SK-N-SH treated with all-trans-retinoic acid at 6 μM for 48 hours (cell line): Measurements from ENCODE around the gene EIF3B.
"Not testable (repeated sequence)": the region's sequence is repeated elsewhere in the genome, so short reads cannot be mapped to it uniquely, and the experiment has no call there.

Experiments
- ATAC-seq: fragments of 200-7000 bp; cut with Tn5 transposase; 3 replicates; pipeline ENCODE4 v1.9.1; 2020; ENCODE audit warnings: mild to moderate bottlenecking, moderate library complexity
- ARNTL ChIP-seq: fragments of 450-650 bp; formaldehyde crosslinking; IDR thresholded peaks from 2 replicates; pipeline ENCODE4 v1.5.0; 2020; ENCODE audit warnings: low read depth, mild to moderate bottlenecking, moderate library complexity, borderline replicate concordance
- BACH2 ChIP-seq: fragments of 250-450 bp; sonication (Bioruptor Pico); IDR thresholded peaks from 2 replicates; pipeline ENCODE4 v1.9.0; 2021; ENCODE audit warnings: mild to moderate bottlenecking, borderline replicate concordance
- CREB5 ChIP-seq: fragments of 250-450 bp; sonication (Bioruptor Pico); IDR thresholded peaks from 2 replicates; pipeline ENCODE4 v1.5.1; 2020; ENCODE audit warnings: low read depth, mild to moderate bottlenecking, moderate library complexity
- CSDC2 ChIP-seq: fragments of 250-450 bp; sonication (Bioruptor Pico); IDR thresholded peaks from 2 replicates; pipeline ENCODE4 v1.5.0; 2020; ENCODE audit warnings: mild to moderate bottlenecking, moderate library complexity
- CSRNP3 ChIP-seq: fragments of 250-450 bp; sonication (Bioruptor Pico); IDR thresholded peaks from 2 replicates; pipeline ENCODE4 v1.5.1; 2021; ENCODE audit warnings: mild to moderate bottlenecking, moderate library complexity
- ESRRG ChIP-seq: fragments of 250-450 bp; sonication (Bioruptor Pico); IDR thresholded peaks from 2 replicates; pipeline ENCODE4 v1.6.1; 2021; ENCODE audit warnings: mild to moderate bottlenecking
- ISL1 ChIP-seq: fragments of 250-450 bp; sonication (Bioruptor Pico); IDR thresholded peaks from 2 replicates; pipeline ENCODE4 v2.1.2; 2022; ENCODE audit warnings: mild to moderate bottlenecking, moderate library complexity
- PATZ1 ChIP-seq: fragments of 250-450 bp; sonication (Bioruptor Pico); IDR thresholded peaks from 2 replicates; pipeline ENCODE4 v1.8.0; 2020; ENCODE audit warnings: mild to moderate bottlenecking, moderate library complexity, borderline replicate concordance
- PPARA ChIP-seq: fragments of 250-450 bp; sonication (Bioruptor Pico); IDR thresholded peaks from 2 replicates; pipeline ENCODE4 v1.5.0; 2020; ENCODE audit warnings: mild to moderate bottlenecking, borderline replicate concordance
- RARB ChIP-seq: fragments of 250-450 bp; sonication (Bioruptor Pico); IDR thresholded peaks from 2 replicates; pipeline ENCODE4 v1.8.0; 2021; ENCODE audit warnings: mild to moderate bottlenecking, moderate library complexity
- SNAI2 ChIP-seq: fragments of 250-450 bp; sonication (Bioruptor Pico); IDR thresholded peaks from 2 replicates; pipeline ENCODE4 v1.5.0; 2020; ENCODE audit warnings: mild to moderate bottlenecking, moderate library complexity
- TCF4 ChIP-seq: fragments of 250-450 bp; sonication (Bioruptor Pico); IDR thresholded peaks from 2 replicates; pipeline ENCODE4 v1.8.0; 2021; ENCODE audit warnings: mild to moderate bottlenecking, moderate library complexity, borderline replicate concordance
- TOX ChIP-seq: fragments of 250-450 bp; sonication (Bioruptor Pico); IDR thresholded peaks from 2 replicates; pipeline ENCODE4 v1.8.0; 2021; ENCODE audit warnings: mild to moderate bottlenecking, moderate library complexity, borderline replicate concordance
- TSHZ2 ChIP-seq: fragments of 250-450 bp; sonication (Bioruptor Pico); IDR thresholded peaks from 2 replicates; pipeline ENCODE4 v1.5.0; 2020; ENCODE audit warnings: mild to moderate bottlenecking, moderate library complexity
- ZC3H10 ChIP-seq: fragments of 250-450 bp; sonication (Bioruptor Pico); IDR thresholded peaks from 2 replicates; pipeline ENCODE4 v1.5.1; 2021; ENCODE audit warnings: mild to moderate bottlenecking, moderate library complexity
- ZFP3 ChIP-seq: fragments of 250-450 bp; sonication (Bioruptor Pico); IDR thresholded peaks from 2 replicates; pipeline ENCODE4 v1.5.0; 2020; ENCODE audit warnings: mild to moderate bottlenecking, moderate library complexity
- ZFP30 ChIP-seq: fragments of 450-650 bp; formaldehyde crosslinking; IDR thresholded peaks from 2 replicates; pipeline ENCODE4 v1.5.0; 2022; ENCODE audit warnings: mild to moderate bottlenecking, moderate library complexity
- ZNF565 ChIP-seq: fragments of 450-650 bp; formaldehyde crosslinking; conservative IDR thresholded peaks from 2 replicates; pipeline ENCODE4 v1.5.0; 2020; ENCODE audit warnings: low read depth, mild to moderate bottlenecking, moderate library complexity
- ZNF70 ChIP-seq: fragments of 450-650 bp; formaldehyde crosslinking; IDR thresholded peaks from 2 replicates; pipeline ENCODE4 v1.5.0; 2020; ENCODE audit warnings: mild to moderate bottlenecking, moderate library complexity
- ZNF8 ChIP-seq: fragments of 450-650 bp; formaldehyde crosslinking; IDR thresholded peaks from 2 replicates; pipeline ENCODE4 v1.5.0; 2020; ENCODE audit warnings: mild to moderate bottlenecking, moderate library complexity

Gene EIF3B

GRCh38 chr7:2374830-2375728 is 20.5 kb downstream of the EIF3B start:
- no peak; the same call in 2 of the 3 replicates for ATAC-seq
- TF ChIP-seq ARNTL = no peak
- no peak for TF ChIP-seq SNAI2 (CRISPR knock-in tag)
- no peak for TF ChIP-seq ISL1 (CRISPR knock-in tag)
- TF ChIP-seq ESRRG (CRISPR knock-in tag) = no peak
- no peak for TF ChIP-seq TOX
- no peak for TF ChIP-seq PPARA
- no peak for TF ChIP-seq ZNF565 (CRISPR knock-in tag)
- TF ChIP-seq BACH2 (CRISPR knock-in tag) = no peak
- TF ChIP-seq ZNF8 (CRISPR knock-in tag) = no peak
- no peak for TF ChIP-seq RARB
- TF ChIP-seq TSHZ2 (CRISPR knock-in tag) = no peak
- TF ChIP-seq, all 23 proteins: peak for 0

- TF ChIP-seq RARB (no peak), PPARA (no peak), CSRNP3 (CRISPR knock-in tag) (no peak), PATZ1 (no peak), CREB5 (CRISPR knock-in tag) (no peak), ESRRG (CRISPR knock-in tag) (no peak), ZC3H10 (CRISPR knock-in tag) (no peak), ZNF565 (CRISPR knock-in tag) (no peak), TCF4 (no peak), CSDC2 (no peak), SNAI2 (CRISPR knock-in tag) (no peak), ZFP30 (CRISPR knock-in tag) (no peak)
- TF ChIP-seq, all 23 proteins: peak for 0
- no peak for ATAC-seq
These were observed 21.9 kb downstream of the EIF3B start for GRCh38 chr7:2376351-2377154.

GRCh38 chr7:2377492-2377891 is 22.9 kb downstream of the EIF3B start:
- not testable (repeated sequence) for ATAC-seq

- ATAC-seq = not testable (repeated sequence)
These were observed 23.5 kb downstream of the EIF3B start for GRCh38 chr7:2378125-2378524.

- TF ChIP-seq ZNF70 = no peak
- no peak for TF ChIP-seq ZFP3 (CRISPR knock-in tag)
- TF ChIP-seq TSHZ2 (CRISPR knock-in tag) = no peak
- TF ChIP-seq TOX = no peak
- no peak for TF ChIP-seq PPARA
- no peak for TF ChIP-seq ZFP30 (CRISPR knock-in tag)
- TF ChIP-seq, all 23 proteins: peak for 0
- ATAC-seq = no peak
These were observed 24.5 kb downstream of the EIF3B start for GRCh38 chr7:2379161-2379560.
